Endothelial cell of umbilical vein (primary cell): ENCODE results near the gene RNF133. TPM values are rescaled to one million over a fixed set of nuclear protein-coding genes. Genes with fewer than 3 reads are reported as not detected.

Experiments used
- BruUV-seq: library from RNA; stranded (reverse); fragments of 400-500 nt; replicated peaks from 2 replicates; lab custom pipeline; 2021; lab: Mats Ljungman, UMichigan
- CTCF ChIA-PET: fragments of 300-600, 350-600 bp; sonication (Branson Sonifier 250); formaldehyde crosslinking; loops from one replicate; lab custom pipeline; 2021; ENCODE audit warnings: antibody characterized with exemption, inconsistent platforms; lab: Charles Lee
- POLR2A ChIA-PET: fragments of 300-600, 350-600 bp; sonication (Branson Sonifier 250); formaldehyde crosslinking; loops from one replicate; lab custom pipeline; 2021; ENCODE audit warnings: antibody characterized with exemption, inconsistent platforms; lab: Charles Lee
- DNase-seq: peaks from one replicate; pipeline ENCODE4 v3.0.0-alpha.2; 2011; ENCODE audit warnings: low read depth, low spot score
- FAIRE-seq: peaks from 2 replicates; lab custom pipeline; 2011; peaks lifted over from hg19 to GRCh38; lab: Jason Lieb, UNC
- H2AFZ ChIP-seq: 2 replicates; pipeline ENCODE4 v1.6.0; 2012; ENCODE audit warnings: low read depth, low read length, control low read depth, inconsistent platforms
- H3K27ac ChIP-seq: 2 replicates; pipeline ENCODE4 v1.5.1; 2011; ENCODE audit warnings: low read depth, mild to moderate bottlenecking, control low read depth, low read length, moderate library complexity; ENCODE audit not compliant: insufficient read depth
- H3K27me3 ChIP-seq, 2 experiments: 2 replicates each; pipeline versions ENCODE4 v1.6.0 to v1.6.1; 2011; ENCODE audit warnings: low read length in 2 of 2, mixed read lengths in 1 of 2; ENCODE audit not compliant: control insufficient read depth in 2 of 2, insufficient read depth in 2 of 2
- H3K36me3 ChIP-seq, 2 experiments: 2 replicates in 1 of 2; 3 replicates in 1 of 2; pipeline ENCODE4 v1.5.1; 2011; ENCODE audit warnings: low read length in 2 of 2, mild to moderate bottlenecking in 1 of 2, moderate library complexity in 1 of 2; ENCODE audit not compliant: control insufficient read depth in 2 of 2, insufficient read depth in 2 of 2; ENCODE audit errors: extremely low read depth in 1 of 2
- H3K4me1 ChIP-seq: 3 replicates; pipeline ENCODE4 v1.5.1; 2011; ENCODE audit warnings: mild to moderate bottlenecking, low read length; ENCODE audit not compliant: control insufficient read depth, insufficient read depth; ENCODE audit errors: extremely low read depth
- H3K4me2 ChIP-seq: 2 replicates; pipeline ENCODE4 v1.6.1; 2011; ENCODE audit warnings: low read length, control low read depth, mixed read lengths; ENCODE audit not compliant: insufficient read depth
- H3K4me3 ChIP-seq, 3 experiments: fragments of 200-600 bp in 1 of 3; sonication (generic), shearing (Covaris generic) in 1 of 3; replicated peaks in 1 of 3; 2 replicates each; pipeline ENCODE4 v1.5.1; 2011 to 2016; ENCODE audit warnings: control low read depth in 3 of 3, low read length in 3 of 3, mild to moderate bottlenecking in 2 of 3, inconsistent platforms in 1 of 3, low read depth in 1 of 3, moderate library complexity in 1 of 3; ENCODE audit not compliant: insufficient read depth in 1 of 3
- H3K79me2 ChIP-seq: 2 replicates; pipeline ENCODE4 v1.6.0; 2012; ENCODE audit warnings: low read length, inconsistent platforms; ENCODE audit not compliant: control insufficient read depth, insufficient read depth
- H3K9ac ChIP-seq: replicated peaks from 2 replicates; pipeline ENCODE3; 2011; ENCODE audit warnings: low read length, control low read depth; ENCODE audit not compliant: insufficient read depth; ENCODE audit errors: extremely low read depth
- H3K9me1 ChIP-seq: replicated peaks from 3 replicates; pipeline ENCODE4 v1.6.0; 2011; ENCODE audit warnings: mild to moderate bottlenecking, low read length; ENCODE audit not compliant: control insufficient read depth, insufficient read depth; ENCODE audit errors: extremely low read depth
- H3K9me3 ChIP-seq: replicated peaks from 2 replicates; pipeline ENCODE4 v1.5.1; 2012; ENCODE audit warnings: low read length, inconsistent platforms; ENCODE audit not compliant: control insufficient read depth, insufficient read depth
- H4K20me1 ChIP-seq: replicated peaks from 2 replicates; pipeline ENCODE3; 2011; ENCODE audit warnings: mild to moderate bottlenecking, low read length; ENCODE audit not compliant: control insufficient read depth, insufficient read depth; ENCODE audit errors: extremely low read depth
- EZH2 ChIP-seq: IDR thresholded peaks from 2 replicates; pipeline ENCODE4 v1.6.1; 2012; ENCODE audit warnings: borderline replicate concordance, low read depth, mild to moderate bottlenecking, moderate library complexity, low read length, inconsistent platforms; ENCODE audit not compliant: severe bottlenecking
- FOS ChIP-seq: IDR thresholded peaks from 2 replicates; pipeline ENCODE4 v1.6.1; 2011; ENCODE audit warnings: mild to moderate bottlenecking, low read length, moderate library complexity, borderline replicate concordance; ENCODE audit not compliant: insufficient read depth
- GATA2 ChIP-seq: IDR thresholded peaks from 2 replicates; pipeline ENCODE4 v1.7.0; 2011; ENCODE audit warnings: low read depth, mild to moderate bottlenecking, moderate library complexity, mixed read lengths, low read length; ENCODE audit not compliant: insufficient read length, insufficient read depth
- JUN ChIP-seq: IDR thresholded peaks from 2 replicates; pipeline ENCODE4 v1.6.1; 2011; ENCODE audit warnings: borderline replicate concordance, low read depth; ENCODE audit not compliant: insufficient read length, insufficient read depth
- MYC ChIP-seq: IDR thresholded peaks from one replicate; pipeline ENCODE4 v1.6.1; 2011; ENCODE audit warnings: mild to moderate bottlenecking, low read depth, low read length
- POLR2A ChIP-seq: IDR thresholded peaks from 2 replicates; pipeline ENCODE4 v1.6.1; 2012; ENCODE audit warnings: low read depth, mild to moderate bottlenecking, control low read depth, low read length
- POLR2AphosphoS5 ChIP-seq: IDR thresholded peaks from 2 replicates; pipeline ENCODE4 v1.6.1; 2012; ENCODE audit warnings: low read depth, mild to moderate bottlenecking, control low read depth, low read length, moderate library complexity; ENCODE audit not compliant: insufficient read depth
- dilution Hi-C: fragments of 300-500 bp; cut with MboI; formaldehyde crosslinking; loops from one replicate; pipeline ENCODE4 v1.15.0; 2019; ENCODE audit warnings: low sequenced_read_pairs; ENCODE audit not compliant: extremely low pct_ligation_motif_present
- intact Hi-C: fragments of 100-400 bp; cut with micrococcal nuclease; formaldehyde crosslinking; loops from one replicate; pipeline ENCODE4 v1.10.0; 2022
- polyA plus RNA-seq, 4 experiments: library from polyadenylated mRNA; depleted of rRNA in 3 of 4; stranded (reverse) in 3 of 4; unstranded in 1 of 4; fragments of >200 nt; gene quantifications; 2 replicates each; pipeline versions ENCODE4 v1.2.1 to v1.2.3, GENCODE V29; 2011 to 2012; ENCODE audit warnings: missing spikeins in 1 of 4
- total RNA-seq: library from RNA; stranded (reverse); gene quantifications from 2 replicates; pipeline ENCODE4 v1.2.3, GENCODE V29; 2021
- TF ChIP-seq, protein P1 (sequence below), 2 donors: IDR thresholded peaks; 1 replicate in 1 of 2; 2 replicates in 1 of 2; pipeline ENCODE4 v1.5.1; 2011; ENCODE audit warnings: low read length in 2 of 2, mild to moderate bottlenecking in 2 of 2, moderate library complexity in 2 of 2, control low read depth in 1 of 2, inconsistent platforms in 1 of 2, low read depth in 1 of 2; ENCODE audit not compliant: insufficient read depth in 1 of 2; ENCODE audit errors: extremely low read depth in 1 of 2
- TF ChIP-seq, protein P2 (sequence below): IDR thresholded peaks from 2 replicates; pipeline ENCODE4 v1.6.1; 2011; ENCODE audit not compliant: insufficient read depth, insufficient read length

Gene RNF133
- total and polyA plus RNA-seq, 2 donors (not counting 3 experiments of a cell fraction or from before 2014, with no cell fraction given) = 0.93 TPM; not detected in 1

DNA sequence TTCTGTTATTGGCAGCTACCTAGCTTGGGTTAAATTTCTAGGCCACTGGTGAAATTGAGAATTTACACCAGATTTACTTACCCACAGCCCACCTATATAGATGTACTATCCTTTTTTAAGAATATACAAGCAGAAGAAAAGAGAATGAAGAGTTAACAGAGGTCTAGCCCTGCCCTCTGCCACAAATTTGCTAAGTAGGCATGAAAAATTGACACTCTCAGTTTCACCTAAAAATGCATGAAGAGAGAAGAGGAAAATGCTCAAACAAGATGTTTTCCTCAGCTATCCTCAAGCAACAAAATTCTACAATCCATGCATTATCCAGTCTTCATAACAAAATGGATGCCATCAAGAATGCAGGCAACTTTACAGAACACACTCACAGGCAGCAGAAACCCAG, 28.4 kb upstream of the RNF133 start:
- Histone ChIP-seq H3K79me2 (no peaks in the 10 kb centered on the region), H3K9me1 (no peaks in the 10 kb centered on the region), H4K20me1 (no peaks in the 10 kb centered on the region), H3K4me2 (no peak overlapping the region), H3K4me1 (no peaks in the 10 kb centered on the region), H3K27me3 (no peaks in the 10 kb centered on the region), H3K27ac (no peak overlapping the region), H3K9ac (no peak overlapping the region), H2AFZ (no peak overlapping the region), H3K36me3 (no peaks in the 10 kb centered on the region), H3K4me3 (no peak overlapping the region), H3K9me3 (no peaks in the 10 kb centered on the region)
- BruUV-seq = no TSS peak
- ChIA-PET POLR2A (no interaction called here), CTCF (interaction anchor here (0.7 kb wide), 1 partner anchor 20 kb away, joined by 3 read pairs; no protein-coding TSS in a partner anchor)
- TF ChIP-seq, protein P1, sequence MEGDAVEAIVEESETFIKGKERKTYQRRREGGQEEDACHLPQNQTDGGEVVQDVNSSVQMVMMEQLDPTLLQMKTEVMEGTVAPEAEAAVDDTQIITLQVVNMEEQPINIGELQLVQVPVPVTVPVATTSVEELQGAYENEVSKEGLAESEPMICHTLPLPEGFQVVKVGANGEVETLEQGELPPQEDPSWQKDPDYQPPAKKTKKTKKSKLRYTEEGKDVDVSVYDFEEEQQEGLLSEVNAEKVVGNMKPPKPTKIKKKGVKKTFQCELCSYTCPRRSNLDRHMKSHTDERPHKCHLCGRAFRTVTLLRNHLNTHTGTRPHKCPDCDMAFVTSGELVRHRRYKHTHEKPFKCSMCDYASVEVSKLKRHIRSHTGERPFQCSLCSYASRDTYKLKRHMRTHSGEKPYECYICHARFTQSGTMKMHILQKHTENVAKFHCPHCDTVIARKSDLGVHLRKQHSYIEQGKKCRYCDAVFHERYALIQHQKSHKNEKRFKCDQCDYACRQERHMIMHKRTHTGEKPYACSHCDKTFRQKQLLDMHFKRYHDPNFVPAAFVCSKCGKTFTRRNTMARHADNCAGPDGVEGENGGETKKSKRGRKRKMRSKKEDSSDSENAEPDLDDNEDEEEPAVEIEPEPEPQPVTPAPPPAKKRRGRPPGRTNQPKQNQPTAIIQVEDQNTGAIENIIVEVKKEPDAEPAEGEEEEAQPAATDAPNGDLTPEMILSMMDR (IDR thresholded peaks at IDR 0.05; ENCODE audit: extremely low read depth in 1 of 2, insufficient read depth in 1 of 2, low read depth in 1 of 2, low read length in 2 of 2) = no peak
- TF ChIP-seq POLR2A (no peak), MYC (no peak), JUN (no peak), FOS (no peak), GATA2 (no peak)
- dilution Hi-C loops (no loop called here), intact Hi-C loops (no loop called here)
- DNase-seq (no peak), FAIRE-seq (no peak)

DNA sequence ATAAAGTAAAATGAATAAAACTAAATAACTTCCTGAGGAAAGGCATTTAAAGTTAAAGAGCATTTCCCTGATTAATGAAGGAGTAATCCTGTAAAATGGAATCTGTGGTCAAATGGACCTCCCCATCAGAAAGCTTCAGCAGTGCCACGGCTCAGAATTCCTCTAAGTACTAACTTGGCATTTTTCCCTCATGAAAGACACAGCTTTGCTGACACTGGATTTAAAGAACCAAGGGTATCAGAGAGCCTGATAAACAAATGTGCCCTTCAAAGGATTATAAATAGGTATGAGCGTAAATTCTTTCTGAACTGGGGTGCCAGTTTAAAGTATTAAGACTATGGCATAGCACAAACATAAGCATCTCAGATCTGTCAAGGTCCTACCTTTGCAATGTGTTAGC, 28.0 kb upstream of the RNF133 start:
- dilution Hi-C loops (no loop called here), intact Hi-C loops (no loop called here)
- Histone ChIP-seq H4K20me1 (no peaks in the 10 kb centered on the region), H3K4me3 (no peak overlapping the region), H3K79me2 (no peaks in the 10 kb centered on the region), H3K36me3 (no peaks in the 10 kb centered on the region), H3K4me2 (no peak overlapping the region), H3K9ac (no peak overlapping the region), H3K9me1 (no peaks in the 10 kb centered on the region), H3K4me1 (no peaks in the 10 kb centered on the region), H3K27ac (no peak overlapping the region), H2AFZ (no peak overlapping the region), H3K27me3 (no peaks in the 10 kb centered on the region), H3K9me3 (no peaks in the 10 kb centered on the region)
- no peak for TF ChIP-seq FOS
- TF ChIP-seq, protein P1 (IDR thresholded peaks at IDR 0.05; ENCODE audit: extremely low read depth in 1 of 2, insufficient read depth in 1 of 2, low read depth in 1 of 2, low read length in 2 of 2) = no peak
- TF ChIP-seq MYC = no peak
- no peak for TF ChIP-seq JUN
- TF ChIP-seq EZH2 = no peak
- TF ChIP-seq, protein P2, sequence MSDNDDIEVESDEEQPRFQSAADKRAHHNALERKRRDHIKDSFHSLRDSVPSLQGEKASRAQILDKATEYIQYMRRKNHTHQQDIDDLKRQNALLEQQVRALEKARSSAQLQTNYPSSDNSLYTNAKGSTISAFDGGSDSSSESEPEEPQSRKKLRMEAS = no peak
- TF ChIP-seq GATA2 = no peak
- TF ChIP-seq POLR2A = no peak
- no peak for TF ChIP-seq POLR2AphosphoS5
- DNase-seq = no peak
- BruUV-seq = no TSS peak
- FAIRE-seq = no peak
- ChIA-PET POLR2A (no interaction called here), CTCF (interaction anchor here (0.7 to 1.6 kb wide), 3 partner anchors 9 to 20 kb away, joined by 3 to 5 read pairs (median 3); no protein-coding TSS in a partner anchor)
